Left lobe of liver (tissue), 2 donors: ENCODE measurements around the gene RAB11FIP4. TPM values are rescaled to one million over a fixed set of nuclear protein-coding genes. Genes with fewer than 3 reads are reported as not detected.
A peak's percentile ranks its signal among the peaks of the same experiment; 100 is the strongest.

Source experiments
- ATAC-seq: fragments of 200-7000 bp; cut with Tn5 transposase; one replicate; pipeline ENCODE4 v1.9.1; 2020; ENCODE audit warnings: mild to moderate bottlenecking, moderate library complexity
- DNase-seq: peaks from one replicate; pipeline ENCODE4 v3.0.0-alpha.2; 2020; ENCODE audit warnings: low spot score
- total RNA-seq: library from RNA; stranded (reverse); gene quantifications from one replicate; pipeline ENCODE4 v1.2.1, GENCODE V29; 2021
- donor health status: DM: no; HTN: no; CAD: no; lungs with moderate emphysema.
- donor health status: DM: no; HTN: yes; CAD: no.

RAB11FIP4 gene
- total RNA-seq, 1 donor from 2014 or later = 6.5 TPM

- DNase-seq = no peak
- no peak for ATAC-seq
These were observed 144.1 kb downstream of the RAB11FIP4 start for GRCh38 chr17:31535581-31535981.

- ATAC-seq (no peak), DNase-seq (no peak)
These were observed 145.0 kb downstream of the RAB11FIP4 start for GRCh38 chr17:31536451-31536850.

GRCh38 chr17:31537565-31538011 lies 146.1 kb downstream of the RAB11FIP4 start:
- ATAC-seq (no peak), DNase-seq (no peak)

- DNase-seq (no peak), ATAC-seq (no peak)
These were observed 146.7 kb downstream of the RAB11FIP4 start for GRCh38 chr17:31538080-31538762.

- DNase-seq (no peak), ATAC-seq (no peak)
These were observed 149.3 kb downstream of the RAB11FIP4 start for GRCh38 chr17:31540602-31541307.

GRCh38 chr17:31541559-31541958 lies 150.1 kb downstream of the RAB11FIP4 start:
- no peak for DNase-seq
- peak; percentile 77 for ATAC-seq

GRCh38 chr17:31544186-31544585 lies 152.7 kb downstream of the RAB11FIP4 start:
- DNase-seq = no peak
- ATAC-seq = no peak

GRCh38 chr17:31546650-31547049 lies 155.2 kb downstream of the RAB11FIP4 start:
- DNase-seq (no peak), ATAC-seq (no peak)

GRCh38 chr17:31548709-31549108 lies 157.2 kb downstream of the RAB11FIP4 start:
- ATAC-seq (no peak), DNase-seq (no peak)

- no peak for DNase-seq
- ATAC-seq = no peak
These were observed 157.6 kb downstream of the RAB11FIP4 start for GRCh38 chr17:31549121-31549524.

GRCh38 chr17:31549525-31550388 lies 158.3 kb downstream of the RAB11FIP4 start:
- ATAC-seq (peak; percentile 94), DNase-seq (peak; percentile 97)

- DNase-seq (no peak), ATAC-seq (no peak)
These were observed 159.0 kb downstream of the RAB11FIP4 start for GRCh38 chr17:31550389-31551056.

- ATAC-seq = no peak
- DNase-seq = no peak
These were observed 161.1 kb downstream of the RAB11FIP4 start for GRCh38 chr17:31552568-31552967.

GRCh38 chr17:31553506-31553905 lies 162.0 kb downstream of the RAB11FIP4 start:
- DNase-seq (no peak), ATAC-seq (no peak)

GRCh38 chr17:31554930-31555329 lies 163.5 kb downstream of the RAB11FIP4 start:
- ATAC-seq = no peak
- no peak for DNase-seq

- ATAC-seq = no peak
- DNase-seq = no peak
These were observed 165.6 kb downstream of the RAB11FIP4 start for GRCh38 chr17:31556969-31557645.

- DNase-seq (peak; percentile 88), ATAC-seq (peak; percentile 77)
These were observed 167.5 kb downstream of the RAB11FIP4 start for GRCh38 chr17:31558748-31559583.

- DNase-seq (peak; percentile 66), ATAC-seq (peak; percentile 44)
These were observed 168.4 kb downstream of the RAB11FIP4 start for GRCh38 chr17:31559584-31560501.
